ENCODE results near the gene DDR2.

DNA sequence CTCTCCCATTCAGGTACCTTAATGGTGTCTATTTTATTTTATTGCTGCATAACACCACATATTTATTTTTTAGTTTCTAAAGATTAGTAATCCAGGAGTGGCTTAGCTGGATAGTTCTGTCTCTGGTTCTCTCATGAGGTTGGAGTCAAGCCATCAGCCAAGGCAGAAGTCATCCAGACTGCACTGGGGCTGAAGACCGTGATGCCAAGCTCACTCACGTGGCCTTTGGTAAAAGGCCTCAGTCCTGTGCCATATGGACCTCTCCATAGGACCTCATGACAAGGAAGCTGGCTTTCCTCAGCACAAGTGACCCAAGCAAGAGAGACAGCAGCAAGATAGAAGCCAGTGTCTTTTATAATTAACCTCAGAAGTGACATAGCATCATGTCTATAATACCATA, 23.0 kb upstream of the DDR2 start:
- TF ChIP-seq, protein P1, sequence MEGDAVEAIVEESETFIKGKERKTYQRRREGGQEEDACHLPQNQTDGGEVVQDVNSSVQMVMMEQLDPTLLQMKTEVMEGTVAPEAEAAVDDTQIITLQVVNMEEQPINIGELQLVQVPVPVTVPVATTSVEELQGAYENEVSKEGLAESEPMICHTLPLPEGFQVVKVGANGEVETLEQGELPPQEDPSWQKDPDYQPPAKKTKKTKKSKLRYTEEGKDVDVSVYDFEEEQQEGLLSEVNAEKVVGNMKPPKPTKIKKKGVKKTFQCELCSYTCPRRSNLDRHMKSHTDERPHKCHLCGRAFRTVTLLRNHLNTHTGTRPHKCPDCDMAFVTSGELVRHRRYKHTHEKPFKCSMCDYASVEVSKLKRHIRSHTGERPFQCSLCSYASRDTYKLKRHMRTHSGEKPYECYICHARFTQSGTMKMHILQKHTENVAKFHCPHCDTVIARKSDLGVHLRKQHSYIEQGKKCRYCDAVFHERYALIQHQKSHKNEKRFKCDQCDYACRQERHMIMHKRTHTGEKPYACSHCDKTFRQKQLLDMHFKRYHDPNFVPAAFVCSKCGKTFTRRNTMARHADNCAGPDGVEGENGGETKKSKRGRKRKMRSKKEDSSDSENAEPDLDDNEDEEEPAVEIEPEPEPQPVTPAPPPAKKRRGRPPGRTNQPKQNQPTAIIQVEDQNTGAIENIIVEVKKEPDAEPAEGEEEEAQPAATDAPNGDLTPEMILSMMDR (IDR thresholded peaks at IDR 0.05), result no peak
- no peak for TF ChIP-seq EP300 (IDR thresholded peaks at IDR 0.05)
